Liver (tissue), 9 donors: ENCODE data around the gene CFAP45. TPM values are rescaled to one million over a fixed set of nuclear protein-coding genes. Genes with fewer than 3 reads are reported as not detected.
"Not testable (repeated sequence)": the region's sequence is repeated elsewhere in the genome, so short reads cannot be mapped to it uniquely, and the experiment has no call there.

Source experiments
- DNase-seq: peaks from one replicate; pipeline ENCODE4 v3.0.0-alpha.2; 2017; ENCODE audit warnings: low spot score
- H3K27ac ChIP-seq, 2 donors: one replicate each; pipeline ENCODE4 v1.7.0; 2013; ENCODE audit warnings: inconsistent platforms in 2 of 2, low read length in 2 of 2, control low read depth in 1 of 2, low read depth in 1 of 2, mild to moderate bottlenecking in 1 of 2
- H3K27me3 ChIP-seq, 4 donors: one replicate each; pipeline versions ENCODE4 v1.6.1 to v1.7.0; 2013; ENCODE audit warnings: low read length in 3 of 4, inconsistent platforms in 1 of 4, mild to moderate bottlenecking in 1 of 4, moderate library complexity in 1 of 4; ENCODE audit not compliant: control insufficient read depth in 4 of 4, insufficient read depth in 4 of 4
- H3K36me3 ChIP-seq, 4 donors: one replicate each; pipeline versions ENCODE4 v1.6.1 to v1.7.0; 2013; ENCODE audit warnings: low read length in 3 of 4, mild to moderate bottlenecking in 3 of 4, low read depth in 1 of 4, moderate library complexity in 1 of 4; ENCODE audit not compliant: control insufficient read depth in 4 of 4, insufficient read depth in 3 of 4
- H3K4me1 ChIP-seq, 4 donors: one replicate each; pipeline versions ENCODE4 v1.6.1 to v1.7.0; 2013; ENCODE audit warnings: low read length in 3 of 4, mild to moderate bottlenecking in 3 of 4, moderate library complexity in 1 of 4; ENCODE audit not compliant: control insufficient read depth in 4 of 4, insufficient read depth in 4 of 4
- H3K4me3 ChIP-seq, 3 donors: one replicate each; pipeline versions ENCODE4 v1.6.1 to v1.7.0; 2013; ENCODE audit warnings: low read length in 3 of 3, control low read depth in 1 of 3, low read depth in 1 of 3, mild to moderate bottlenecking in 1 of 3
- H3K9ac ChIP-seq, 2 donors: one replicate each; pipeline ENCODE4 v1.7.0; 2013; ENCODE audit warnings: low read length in 2 of 2, mild to moderate bottlenecking in 2 of 2, moderate library complexity in 2 of 2, control low read depth in 1 of 2, low read depth in 1 of 2
- H3K9me3 ChIP-seq, 4 donors: one replicate each; pipeline versions ENCODE4 v1.6.1 to v1.7.0; 2013; ENCODE audit warnings: low read length in 3 of 4; ENCODE audit not compliant: control insufficient read depth in 4 of 4
- EGR1 ChIP-seq, 2 donors: IDR thresholded peaks; 2 replicates each; pipeline ENCODE4 v1.6.1; 2016 to 2018; ENCODE audit warnings: antibody characterized with exemption in 2 of 2, low read depth in 2 of 2
- FOXA1 ChIP-seq: IDR thresholded peaks from 2 replicates; pipeline ENCODE4 v1.6.1; 2016; ENCODE audit warnings: antibody characterized with exemption
- FOXA2 ChIP-seq: IDR thresholded peaks from 2 replicates; pipeline ENCODE4 v1.6.1; 2016; ENCODE audit warnings: antibody characterized with exemption
- GABPA ChIP-seq, 2 donors: IDR thresholded peaks in 1 of 2; conservative IDR thresholded peaks in 1 of 2; 2 replicates each; pipeline ENCODE4 v1.6.1; 2016; ENCODE audit warnings: antibody characterized with exemption in 2 of 2, mild to moderate bottlenecking in 1 of 2, moderate library complexity in 1 of 2
- HNF4A ChIP-seq, 2 donors: conservative IDR thresholded peaks; 2 replicates each; pipeline ENCODE4 v1.6.1; 2016; ENCODE audit warnings: antibody characterized with exemption in 2 of 2, mild to moderate bottlenecking in 2 of 2
- HNF4G ChIP-seq: IDR thresholded peaks from 2 replicates; pipeline ENCODE4 v1.6.1; 2016; ENCODE audit warnings: antibody characterized with exemption
- JUND ChIP-seq, 2 donors: IDR thresholded peaks; 2 replicates each; pipeline ENCODE4 v1.6.1; 2016; ENCODE audit warnings: antibody characterized with exemption in 2 of 2
- RAD21 ChIP-seq, 2 donors: IDR thresholded peaks; 2 replicates each; pipeline ENCODE4 v1.6.1; 2016; ENCODE audit warnings: antibody characterized with exemption in 2 of 2, mild to moderate bottlenecking in 2 of 2
- RXRA ChIP-seq, 2 donors: IDR thresholded peaks; 2 replicates each; pipeline ENCODE4 v1.6.1; 2017 to 2018; ENCODE audit warnings: antibody characterized with exemption in 2 of 2, mild to moderate bottlenecking in 1 of 2
- SP1 ChIP-seq: IDR thresholded peaks from 2 replicates; pipeline ENCODE4 v1.6.1; 2018; ENCODE audit warnings: antibody characterized with exemption, mild to moderate bottlenecking
- TAF1 ChIP-seq: conservative IDR thresholded peaks from 2 replicates; pipeline ENCODE4 v1.6.1; 2016; ENCODE audit warnings: antibody characterized with exemption, mild to moderate bottlenecking
- YY1 ChIP-seq: IDR thresholded peaks from 2 replicates; pipeline ENCODE4 v1.6.1; 2016; ENCODE audit warnings: antibody characterized with exemption, mild to moderate bottlenecking
- whole genome bisulfite sequencing: extraction: QIAGEN DNeasy Blood & Tissue Kit; methylation state at CpG from one replicate; pipeline ENCODE4 v1.1.7; 2013; 5-methylcytosine and 5-hydroxymethylcytosine counted together
- polyA plus RNA-seq, 2 donors: library from polyadenylated mRNA; stranded (reverse) in 1 of 2; unstranded in 1 of 2; fragments of 200-250 nt in 1 of 2; fragments of >200 nt in 1 of 2; fragmentation: Nextera tagmentation in 1 of 2; extraction: Ambion mirVana in 1 of 2; gene quantifications; one replicate each; pipeline versions ENCODE4 v1.2.1 to v1.2.3, GENCODE V29; 2013 to 2015
- total RNA-seq, 2 donors: library from RNA; depleted of rRNA; stranded (reverse); fragments of >200 nt; gene quantifications; one replicate each; pipeline ENCODE4 v1.2.3, GENCODE V29; 2014
- TF ChIP-seq, protein P1 (sequence below): IDR thresholded peaks from 2 replicates; pipeline ENCODE4 v1.6.1; 2016; ENCODE audit warnings: antibody characterized with exemption, mild to moderate bottlenecking
- TF ChIP-seq, protein P2 (sequence below): IDR thresholded peaks from 2 replicates; pipeline ENCODE4 v1.6.1; 2016; ENCODE audit warnings: antibody characterized with exemption
- TF ChIP-seq, protein P3 (sequence below): fragments of 150-350 bp; IDR thresholded peaks from 2 replicates; pipeline ENCODE4 v1.5.1; 2017; ENCODE audit warnings: improper control_type of control experiment, low read depth, low read length; ENCODE audit not compliant: missing input control
- TF ChIP-seq, protein P4 (sequence below): IDR thresholded peaks from 2 replicates; pipeline ENCODE4 v1.6.1; 2016; ENCODE audit warnings: antibody characterized with exemption
- TF ChIP-seq, protein P5 (sequence below): IDR thresholded peaks from 2 replicates; pipeline ENCODE4 v1.6.1; 2016; ENCODE audit warnings: antibody characterized with exemption
- donor health status: healthy.
- donor health status: healthy.
- donor health status: healthy.
- donor health status: healthy.
- donor health status: healthy.

Gene CFAP45
- total and polyA plus RNA-seq, 4 donors, result 0.03 to 0.24 TPM; not detected in 2

DNA sequence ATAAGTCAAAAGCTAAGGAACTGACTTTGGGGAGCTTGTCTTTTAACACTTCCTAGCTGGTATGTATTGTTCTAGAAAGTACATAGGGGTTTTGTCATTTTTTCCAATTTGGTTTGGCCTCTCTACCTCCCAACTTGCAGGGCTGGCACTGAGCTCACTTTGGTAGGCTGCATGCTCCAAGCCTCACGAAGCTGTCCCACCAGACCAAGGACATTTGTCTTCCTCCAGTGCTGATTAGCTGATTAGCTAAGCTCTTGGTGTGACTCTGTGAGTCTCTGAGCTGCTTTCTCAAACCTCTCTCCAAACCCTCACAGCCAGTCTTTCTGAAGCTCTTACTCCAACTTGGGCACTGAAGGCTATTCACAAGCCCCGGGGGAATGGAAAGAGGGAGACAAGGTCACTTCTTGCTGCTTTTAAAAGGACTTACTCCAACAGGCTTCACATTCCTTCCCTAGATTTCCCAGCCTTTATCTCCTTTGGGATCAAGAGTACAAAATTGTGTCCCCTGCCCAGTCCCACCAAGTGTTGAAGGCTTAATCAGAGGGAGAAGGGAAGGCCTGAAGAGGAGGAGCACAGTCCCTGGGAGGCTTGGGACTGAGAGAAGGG lies 893 bp upstream of the CFAP45 start:
- no peaks in the 10 kb centered on the region for H3K9me3 ChIP-seq
- peaks cover 0 to 7% (median 3%) of the 10 kb centered on the region in 4 donors for H3K4me1 ChIP-seq
- no peak overlapping the region for H3K4me3 ChIP-seq
- TF ChIP-seq, protein P1, sequence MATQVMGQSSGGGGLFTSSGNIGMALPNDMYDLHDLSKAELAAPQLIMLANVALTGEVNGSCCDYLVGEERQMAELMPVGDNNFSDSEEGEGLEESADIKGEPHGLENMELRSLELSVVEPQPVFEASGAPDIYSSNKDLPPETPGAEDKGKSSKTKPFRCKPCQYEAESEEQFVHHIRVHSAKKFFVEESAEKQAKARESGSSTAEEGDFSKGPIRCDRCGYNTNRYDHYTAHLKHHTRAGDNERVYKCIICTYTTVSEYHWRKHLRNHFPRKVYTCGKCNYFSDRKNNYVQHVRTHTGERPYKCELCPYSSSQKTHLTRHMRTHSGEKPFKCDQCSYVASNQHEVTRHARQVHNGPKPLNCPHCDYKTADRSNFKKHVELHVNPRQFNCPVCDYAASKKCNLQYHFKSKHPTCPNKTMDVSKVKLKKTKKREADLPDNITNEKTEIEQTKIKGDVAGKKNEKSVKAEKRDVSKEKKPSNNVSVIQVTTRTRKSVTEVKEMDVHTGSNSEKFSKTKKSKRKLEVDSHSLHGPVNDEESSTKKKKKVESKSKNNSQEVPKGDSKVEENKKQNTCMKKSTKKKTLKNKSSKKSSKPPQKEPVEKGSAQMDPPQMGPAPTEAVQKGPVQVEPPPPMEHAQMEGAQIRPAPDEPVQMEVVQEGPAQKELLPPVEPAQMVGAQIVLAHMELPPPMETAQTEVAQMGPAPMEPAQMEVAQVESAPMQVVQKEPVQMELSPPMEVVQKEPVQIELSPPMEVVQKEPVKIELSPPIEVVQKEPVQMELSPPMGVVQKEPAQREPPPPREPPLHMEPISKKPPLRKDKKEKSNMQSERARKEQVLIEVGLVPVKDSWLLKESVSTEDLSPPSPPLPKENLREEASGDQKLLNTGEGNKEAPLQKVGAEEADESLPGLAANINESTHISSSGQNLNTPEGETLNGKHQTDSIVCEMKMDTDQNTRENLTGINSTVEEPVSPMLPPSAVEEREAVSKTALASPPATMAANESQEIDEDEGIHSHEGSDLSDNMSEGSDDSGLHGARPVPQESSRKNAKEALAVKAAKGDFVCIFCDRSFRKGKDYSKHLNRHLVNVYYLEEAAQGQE, result no peak
- TF ChIP-seq YY1, result no peak
- TF ChIP-seq, protein P2, sequence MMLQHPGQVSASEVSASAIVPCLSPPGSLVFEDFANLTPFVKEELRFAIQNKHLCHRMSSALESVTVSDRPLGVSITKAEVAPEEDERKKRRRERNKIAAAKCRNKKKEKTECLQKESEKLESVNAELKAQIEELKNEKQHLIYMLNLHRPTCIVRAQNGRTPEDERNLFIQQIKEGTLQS, result no peak
- TF ChIP-seq HNF4G, result no peak
- TF ChIP-seq, protein P3, sequence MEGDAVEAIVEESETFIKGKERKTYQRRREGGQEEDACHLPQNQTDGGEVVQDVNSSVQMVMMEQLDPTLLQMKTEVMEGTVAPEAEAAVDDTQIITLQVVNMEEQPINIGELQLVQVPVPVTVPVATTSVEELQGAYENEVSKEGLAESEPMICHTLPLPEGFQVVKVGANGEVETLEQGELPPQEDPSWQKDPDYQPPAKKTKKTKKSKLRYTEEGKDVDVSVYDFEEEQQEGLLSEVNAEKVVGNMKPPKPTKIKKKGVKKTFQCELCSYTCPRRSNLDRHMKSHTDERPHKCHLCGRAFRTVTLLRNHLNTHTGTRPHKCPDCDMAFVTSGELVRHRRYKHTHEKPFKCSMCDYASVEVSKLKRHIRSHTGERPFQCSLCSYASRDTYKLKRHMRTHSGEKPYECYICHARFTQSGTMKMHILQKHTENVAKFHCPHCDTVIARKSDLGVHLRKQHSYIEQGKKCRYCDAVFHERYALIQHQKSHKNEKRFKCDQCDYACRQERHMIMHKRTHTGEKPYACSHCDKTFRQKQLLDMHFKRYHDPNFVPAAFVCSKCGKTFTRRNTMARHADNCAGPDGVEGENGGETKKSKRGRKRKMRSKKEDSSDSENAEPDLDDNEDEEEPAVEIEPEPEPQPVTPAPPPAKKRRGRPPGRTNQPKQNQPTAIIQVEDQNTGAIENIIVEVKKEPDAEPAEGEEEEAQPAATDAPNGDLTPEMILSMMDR, result no peak
- TF ChIP-seq JUND (IDR thresholded peaks at IDR 0.05), result no peak
- no peak for TF ChIP-seq FOXA2
- TF ChIP-seq HNF4A (conservative IDR thresholded peaks at IDR 0.05), result no peak
- TF ChIP-seq, protein P4, sequence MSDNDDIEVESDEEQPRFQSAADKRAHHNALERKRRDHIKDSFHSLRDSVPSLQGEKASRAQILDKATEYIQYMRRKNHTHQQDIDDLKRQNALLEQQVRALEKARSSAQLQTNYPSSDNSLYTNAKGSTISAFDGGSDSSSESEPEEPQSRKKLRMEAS, result no peak
- TF ChIP-seq RXRA (IDR thresholded peaks at IDR 0.05), result no peak
- no peak for TF ChIP-seq FOXA1
- no peak for TF ChIP-seq SP1
- no peak for TF ChIP-seq GABPA (IDR thresholded peaks at IDR 0.05 in 1 of 2, conservative IDR thresholded peaks at IDR 0.05 in 1 of 2)
- TF ChIP-seq, protein P5, sequence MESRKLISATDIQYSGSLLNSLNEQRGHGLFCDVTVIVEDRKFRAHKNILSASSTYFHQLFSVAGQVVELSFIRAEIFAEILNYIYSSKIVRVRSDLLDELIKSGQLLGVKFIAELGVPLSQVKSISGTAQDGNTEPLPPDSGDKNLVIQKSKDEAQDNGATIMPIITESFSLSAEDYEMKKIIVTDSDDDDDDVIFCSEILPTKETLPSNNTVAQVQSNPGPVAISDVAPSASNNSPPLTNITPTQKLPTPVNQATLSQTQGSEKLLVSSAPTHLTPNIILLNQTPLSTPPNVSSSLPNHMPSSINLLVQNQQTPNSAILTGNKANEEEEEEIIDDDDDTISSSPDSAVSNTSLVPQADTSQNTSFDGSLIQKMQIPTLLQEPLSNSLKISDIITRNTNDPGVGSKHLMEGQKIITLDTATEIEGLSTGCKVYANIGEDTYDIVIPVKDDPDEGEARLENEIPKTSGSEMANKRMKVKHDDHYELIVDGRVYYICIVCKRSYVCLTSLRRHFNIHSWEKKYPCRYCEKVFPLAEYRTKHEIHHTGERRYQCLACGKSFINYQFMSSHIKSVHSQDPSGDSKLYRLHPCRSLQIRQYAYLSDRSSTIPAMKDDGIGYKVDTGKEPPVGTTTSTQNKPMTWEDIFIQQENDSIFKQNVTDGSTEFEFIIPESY, result no peak
- no peak for TF ChIP-seq TAF1
- TF ChIP-seq RAD21 (IDR thresholded peaks at IDR 0.05), result no peak
- no peak for TF ChIP-seq EGR1 (IDR thresholded peaks at IDR 0.05; ENCODE audit: low read depth in 2 of 2)
- 93% methylated on average over 2 of the region's 2 CpGs for WGBS
- no peaks in the 10 kb centered on the region for H3K27me3 ChIP-seq
- no peak overlapping the region for H3K27ac ChIP-seq
- no peak overlapping the region for H3K9ac ChIP-seq
- DNase-seq, result no peak
- H3K36me3 ChIP-seq, result no peaks in the 10 kb centered on the region

DNA sequence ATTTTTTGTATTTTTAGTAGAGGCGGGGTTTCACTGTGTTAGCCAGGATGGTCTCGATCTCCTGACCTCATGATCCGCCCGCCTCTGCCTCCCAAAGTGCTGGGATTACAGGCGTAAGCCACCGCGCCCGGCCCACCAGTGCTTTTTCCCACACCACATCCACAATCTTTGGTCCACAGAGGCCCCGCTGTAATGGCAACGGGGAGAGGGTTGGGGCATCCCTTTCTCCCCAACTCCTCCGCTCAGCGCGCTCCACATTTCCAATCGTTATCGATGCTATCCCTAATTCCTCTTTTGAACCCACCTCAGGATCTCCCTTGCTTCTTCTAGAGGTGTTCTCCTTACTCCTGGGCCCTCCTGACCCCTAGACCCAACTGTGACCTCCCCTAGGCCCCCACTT lies 331 bp downstream of the CFAP45 start:
- H3K4me1 ChIP-seq, DNase-seq, H3K36me3 ChIP-seq, H3K4me3 ChIP-seq, H3K27ac ChIP-seq, H3K9me3 ChIP-seq, H3K9ac ChIP-seq, H3K27me3 ChIP-seq: not testable (repeated sequence)
- WGBS, result 87% methylated on average over 12 of the region's 15 CpGs
